Thyroid gland (tissue), 4 donors: ENCODE data around the gene NXPH4.

Experiments used
- CTCF ChIP-seq, 6 experiments: fragments of 200-600 bp in 3 of 6; fragments of 450-650 bp in 3 of 6; sonication (generic) in 3 of 6; IDR thresholded peaks; one replicate each; pipeline ENCODE4 v1.5.1; 2016 to 2019; ENCODE audit warnings: antibody characterized with exemption in 6 of 6, mild to moderate bottlenecking in 2 of 6, inconsistent platforms in 1 of 6, moderate library complexity in 1 of 6
- POLR2A ChIP-seq, 2 donors: fragments of 450-650 bp; IDR thresholded peaks; one replicate each; pipeline ENCODE4 v1.6.1; 2017; ENCODE audit warnings: antibody characterized with exemption in 2 of 2, mild to moderate bottlenecking in 2 of 2, moderate library complexity in 1 of 2

DNA sequence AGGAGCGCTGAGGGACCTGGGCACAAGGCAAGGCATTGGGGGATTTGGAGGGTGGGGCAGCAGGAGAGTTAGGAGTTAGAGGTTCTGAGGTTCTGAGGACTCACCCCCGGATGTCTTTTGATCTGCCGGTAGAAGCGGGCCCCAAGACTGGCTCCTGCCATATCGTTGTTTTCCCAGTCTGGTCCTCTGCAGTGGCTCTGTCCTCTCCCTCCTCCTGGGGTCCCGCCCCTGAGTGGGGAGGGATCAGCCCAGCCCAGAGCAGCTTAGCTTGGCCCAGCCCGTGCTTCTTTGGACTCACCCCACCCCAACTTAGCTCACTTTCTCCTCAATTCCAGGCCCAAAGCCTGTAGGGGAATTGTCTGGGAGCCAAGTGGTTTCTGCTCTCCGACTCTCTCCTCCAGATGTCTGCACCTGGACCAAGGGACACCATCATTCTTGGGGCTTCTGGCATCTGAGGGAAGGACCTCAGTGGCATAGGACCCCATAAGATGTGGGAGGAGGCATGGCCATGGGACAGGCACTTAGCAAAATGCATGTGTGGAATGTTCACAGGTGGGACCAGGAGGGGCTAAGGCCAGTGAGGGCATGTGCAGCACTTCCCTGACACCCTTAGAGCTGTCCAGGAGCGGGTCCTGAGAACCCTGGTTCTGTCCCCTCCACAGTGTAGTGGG, 20.5 kb downstream of the NXPH4 start:
- no peak for TF ChIP-seq CTCF (IDR thresholded peaks at IDR 0.05)
- no peak for TF ChIP-seq POLR2A (IDR thresholded peaks at IDR 0.05)
